HG03097 (cell line): ENCODE results near the gene CLSTN3.

Experiments used
- ATAC-seq: cut with Tn5 transposase; IDR thresholded peaks from one replicate; pipeline ENCODE4 v1.9.1; 2021; ENCODE audit not compliant: unreplicated experiment, low FRiP score

CLSTN3 gene

DNA sequence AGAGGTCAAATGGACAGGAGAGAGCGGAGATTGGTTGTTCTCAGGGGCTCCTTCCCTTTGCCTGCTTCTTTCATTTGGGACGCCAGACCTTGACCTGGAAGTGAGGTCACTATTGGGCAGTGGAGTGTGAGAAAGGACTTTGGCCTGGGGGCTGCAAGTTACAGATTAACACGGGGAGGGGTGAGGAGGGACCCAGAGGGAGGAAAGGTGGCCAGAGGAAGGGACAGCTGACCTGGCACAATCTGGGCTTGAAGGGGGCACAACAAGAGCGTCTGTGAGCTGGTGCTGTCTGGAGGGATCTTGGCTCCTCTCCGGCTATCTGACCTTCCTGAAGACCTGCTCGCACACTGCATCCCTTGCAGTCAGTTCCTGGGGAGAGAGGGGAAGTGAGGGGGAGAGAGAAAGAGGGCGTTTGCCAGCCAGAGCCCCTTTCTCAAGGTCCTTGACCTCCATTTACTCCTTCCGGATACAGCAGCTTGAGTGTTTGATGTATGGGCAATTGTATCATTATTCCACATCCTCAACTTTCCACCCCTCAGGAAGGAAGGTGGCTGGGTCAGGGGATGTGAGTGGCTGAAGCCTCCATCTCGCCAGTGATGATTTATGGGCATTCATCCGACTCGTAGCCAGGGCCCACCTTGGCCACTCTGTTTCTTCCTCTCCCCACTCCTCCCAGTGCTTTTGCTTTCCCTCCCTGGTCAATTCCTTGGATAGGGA, 6.2 kb upstream of the CLSTN3 start:
- no peak for ATAC-seq

DNA sequence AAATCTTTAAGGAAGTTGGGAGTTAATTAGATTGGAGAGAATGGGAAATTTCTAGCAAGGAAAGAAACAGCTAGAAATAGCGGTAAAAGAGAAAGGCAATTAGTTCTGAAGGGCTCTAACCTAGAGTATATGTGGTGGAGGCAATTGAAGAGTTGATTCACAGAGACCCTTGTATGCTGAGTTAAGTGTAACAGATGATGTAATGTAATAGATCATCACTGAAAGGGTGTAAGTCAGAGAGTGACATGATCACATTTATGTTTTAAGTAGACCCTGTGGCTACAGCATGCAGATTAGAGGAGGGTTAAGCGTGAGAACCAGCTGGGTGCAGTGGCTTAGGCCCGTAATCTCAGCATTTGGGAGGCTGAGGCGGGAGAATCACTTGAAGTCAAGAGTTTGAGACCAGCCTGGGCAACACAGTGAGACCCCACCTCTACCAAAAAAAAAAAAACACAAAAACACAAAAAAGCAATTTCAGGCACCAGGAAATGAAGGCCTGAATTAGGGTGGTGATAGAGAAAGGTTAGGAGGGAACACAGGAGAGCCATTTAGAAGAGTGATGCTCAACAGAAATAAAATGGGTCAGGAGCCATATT, 4.4 kb upstream of the CLSTN3 start:
- ATAC-seq = no peak

DNA sequence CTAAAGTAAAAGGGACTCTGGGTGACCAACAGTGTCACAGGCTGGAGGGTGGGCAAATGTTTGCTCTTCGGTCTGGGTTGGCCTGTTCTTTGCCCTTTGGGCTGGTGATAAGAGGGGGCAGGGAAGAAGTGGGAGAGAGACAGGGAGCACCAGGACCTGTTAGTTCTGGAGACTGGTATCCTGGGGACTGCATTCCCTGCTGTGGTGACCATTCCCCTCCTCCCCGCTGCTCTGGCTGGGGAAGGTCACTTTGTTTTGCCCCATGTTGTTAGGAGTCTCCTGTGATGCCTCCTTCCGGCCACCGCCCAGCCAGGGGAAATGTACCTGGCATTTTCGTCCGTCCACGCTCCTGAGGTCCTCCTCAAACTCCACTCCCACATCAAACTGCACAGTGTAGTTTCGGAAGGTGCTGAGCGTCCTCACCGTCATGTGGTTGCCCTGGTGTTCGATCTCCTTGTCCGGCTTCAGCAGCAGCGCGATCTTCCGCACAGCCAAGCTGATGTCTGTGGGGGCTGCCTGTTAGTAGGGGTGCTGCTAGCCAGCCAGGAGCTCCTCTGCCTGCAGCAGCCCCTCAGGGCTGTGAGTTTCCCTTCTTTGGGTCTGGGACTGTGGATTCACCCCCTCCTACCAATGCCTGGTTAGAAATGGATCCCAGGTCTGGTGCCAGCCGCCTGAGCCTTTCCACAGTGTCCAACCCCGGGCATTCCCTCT, 2.1 kb upstream of the CLSTN3 start:
- no peak for ATAC-seq

DNA sequence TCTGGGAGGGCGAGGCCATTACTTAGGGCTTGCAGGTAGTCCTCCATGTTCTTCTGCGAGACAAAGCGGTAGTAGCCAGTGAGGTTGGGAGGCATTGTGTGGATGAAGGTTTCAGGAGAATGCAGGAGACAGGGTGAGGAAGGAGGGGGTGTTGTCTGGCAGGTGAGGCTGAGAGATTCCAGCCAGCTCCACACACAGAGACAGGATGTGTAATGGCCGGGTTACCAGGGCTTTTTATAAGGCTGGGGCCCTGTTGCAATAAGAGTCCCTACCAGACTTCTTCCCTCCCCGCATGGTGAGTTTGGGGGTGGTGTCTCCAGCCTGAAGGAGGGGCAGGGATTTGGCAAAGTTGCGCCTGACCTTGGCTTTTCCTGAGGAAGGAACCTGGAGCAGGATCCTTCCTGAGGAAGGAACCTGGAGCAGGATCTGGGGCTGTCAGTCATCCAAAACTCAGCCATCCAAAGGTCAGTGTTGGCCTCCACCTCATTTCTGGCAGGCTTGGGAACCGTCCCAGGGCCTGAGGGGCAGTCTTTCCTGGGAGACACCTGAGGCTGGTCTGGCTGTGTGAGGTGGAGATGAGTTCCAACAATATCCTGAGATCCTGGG, 1.4 kb upstream of the CLSTN3 start, which contains the start of gene RBP5:
Gene RBP5 (minus strand): TSS at position 209 of the 606 bp plus-strand sequence. CDS start 114 bp downstream, at position 95.
- no peak for ATAC-seq

DNA sequence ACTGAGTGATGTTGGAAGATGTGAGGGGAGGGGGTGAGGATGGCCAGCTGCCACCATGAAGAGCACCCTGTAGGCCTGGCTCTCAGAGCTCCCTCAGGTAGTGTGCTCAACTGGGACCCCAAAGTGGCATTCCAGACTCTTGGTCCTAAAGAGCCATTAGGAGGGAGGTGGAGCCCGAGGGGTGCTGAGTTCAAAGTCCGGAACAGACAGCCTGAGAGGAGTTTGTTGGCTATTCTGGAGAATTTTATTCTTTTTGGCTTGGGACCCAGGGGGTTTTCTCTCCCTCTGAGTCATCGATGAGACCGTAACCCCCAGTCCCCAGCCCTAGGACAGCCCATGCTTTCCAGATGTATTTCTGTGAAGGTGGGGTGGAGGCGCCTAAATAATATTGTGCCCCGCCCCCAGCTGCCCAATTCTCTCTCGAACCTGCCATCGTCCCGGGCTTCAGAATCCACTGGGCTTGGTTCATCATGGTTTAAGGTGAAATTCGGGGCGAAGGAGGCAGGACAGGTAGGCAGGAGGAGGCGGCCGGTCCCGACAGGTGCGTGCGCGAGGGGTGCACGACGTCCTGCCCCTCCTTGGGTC, 792 bp upstream of the CLSTN3 start:
- ATAC-seq = no peak

DNA sequence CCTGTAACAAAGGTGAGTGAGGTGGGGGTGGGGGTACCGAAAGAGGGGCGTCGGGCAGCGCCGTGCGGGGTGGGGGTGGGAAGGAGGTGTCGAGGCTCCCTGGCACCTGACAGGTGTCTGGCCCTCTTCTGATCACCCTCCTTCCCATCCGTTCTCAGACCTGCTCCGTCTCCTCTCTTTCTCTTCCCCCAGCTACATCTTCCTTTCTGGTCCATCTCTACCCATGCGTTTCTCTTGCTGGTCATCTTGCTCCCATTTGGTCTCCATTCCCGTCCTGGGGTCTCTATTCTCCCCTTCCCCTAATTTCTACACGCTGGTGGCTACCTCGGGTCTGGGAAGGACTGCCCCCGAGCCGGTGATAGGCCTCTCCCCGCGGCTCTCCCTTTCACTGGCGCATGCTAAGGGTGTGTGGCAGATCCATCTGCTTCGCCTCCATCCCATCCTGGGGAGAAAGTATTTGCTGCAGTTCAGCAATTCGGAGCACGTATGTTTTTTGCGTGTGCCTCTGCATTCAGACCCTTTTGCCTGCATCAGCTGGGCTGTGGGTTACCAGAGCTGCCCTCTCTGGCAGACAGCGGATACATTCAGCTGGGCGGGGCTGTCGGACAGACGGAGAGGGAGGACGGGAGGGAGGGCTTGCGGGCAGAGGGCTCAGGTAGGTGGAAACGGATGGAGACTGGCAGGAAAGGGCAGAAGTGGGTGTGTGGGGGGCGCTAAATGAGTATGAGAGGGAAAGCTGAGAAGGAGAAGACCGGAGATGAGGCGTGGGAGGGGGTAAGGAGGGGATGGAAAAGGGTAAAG, 730 bp downstream of the CLSTN3 start:
- ATAC-seq = peak; percentile 7

DNA sequence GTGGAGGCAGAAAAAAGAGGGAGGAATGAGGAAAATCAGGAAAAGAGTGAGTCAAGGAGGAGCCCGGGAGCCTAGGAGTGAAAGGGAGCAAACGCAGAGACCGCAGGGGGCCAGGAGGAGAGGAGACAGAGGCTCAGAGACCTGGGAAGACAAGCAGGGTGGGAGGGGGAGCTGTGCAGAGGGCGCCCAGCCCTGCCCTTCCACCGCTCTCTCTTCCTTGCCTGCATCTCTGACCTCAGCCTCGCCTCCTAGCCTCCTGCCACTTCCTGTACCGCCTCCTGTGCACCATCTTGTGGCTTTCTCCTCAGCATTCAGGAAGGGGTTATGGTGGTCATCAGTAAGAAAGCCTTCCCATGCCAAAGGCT, 1.3 kb downstream of the CLSTN3 start:
- ATAC-seq = no peak

DNA sequence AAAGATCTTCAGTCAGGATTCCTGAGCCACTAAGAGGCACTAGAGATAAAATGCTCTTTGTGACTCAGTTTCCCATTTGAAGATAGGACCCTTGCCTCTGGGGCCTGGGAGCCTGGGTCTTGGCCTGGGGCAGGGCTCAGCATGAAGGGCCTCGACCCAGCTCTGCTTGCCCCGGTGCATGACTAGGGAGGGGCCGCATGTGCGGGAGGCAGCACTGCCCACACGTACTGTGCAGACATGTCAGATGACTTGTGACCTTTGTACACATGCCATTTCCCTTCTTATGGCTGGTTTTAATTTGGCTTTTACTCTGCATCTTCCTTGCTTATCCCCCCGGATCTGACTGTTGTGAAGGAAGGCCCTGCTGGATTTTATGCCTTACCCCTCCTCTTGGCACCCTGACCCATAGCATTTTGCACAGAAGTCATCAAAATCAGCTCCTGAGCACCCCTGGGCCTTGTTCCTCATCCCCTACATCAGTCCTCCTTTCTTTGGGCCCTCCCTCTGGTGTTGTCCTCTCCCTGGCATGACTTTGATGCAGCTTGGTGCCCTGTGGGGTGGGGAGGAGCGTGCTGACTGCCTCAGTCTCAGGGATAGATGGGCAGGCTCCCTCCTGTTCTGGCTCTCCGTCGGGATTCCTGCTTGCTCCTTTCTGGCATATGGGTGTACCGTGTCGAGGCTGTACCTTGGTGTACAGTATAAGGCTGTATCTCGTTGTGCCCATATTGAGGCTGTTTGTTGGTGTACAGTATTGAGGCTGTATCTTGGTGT, 4.4 kb downstream of the CLSTN3 start:
- no peak for ATAC-seq

DNA sequence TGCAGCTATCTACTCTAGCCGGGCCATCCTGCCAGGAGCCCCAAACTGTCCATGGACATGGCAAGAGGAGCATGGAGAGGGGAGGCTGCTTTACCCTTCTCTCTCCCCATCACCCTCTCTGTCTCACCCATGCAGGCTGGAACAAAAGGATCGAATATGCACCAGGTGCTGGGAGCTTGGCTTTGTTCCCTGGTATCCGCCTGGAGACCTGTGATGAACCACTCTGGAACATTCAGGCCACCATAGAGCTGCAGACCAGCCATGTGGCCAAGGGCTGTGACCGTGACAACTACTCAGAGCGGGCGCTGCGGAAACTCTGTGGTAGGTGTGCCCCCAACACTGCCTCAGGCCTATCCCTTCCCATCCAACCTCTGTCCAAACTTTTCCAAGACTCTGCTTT, 5.9 kb downstream of the CLSTN3 start:
- ATAC-seq = no peak

DNA sequence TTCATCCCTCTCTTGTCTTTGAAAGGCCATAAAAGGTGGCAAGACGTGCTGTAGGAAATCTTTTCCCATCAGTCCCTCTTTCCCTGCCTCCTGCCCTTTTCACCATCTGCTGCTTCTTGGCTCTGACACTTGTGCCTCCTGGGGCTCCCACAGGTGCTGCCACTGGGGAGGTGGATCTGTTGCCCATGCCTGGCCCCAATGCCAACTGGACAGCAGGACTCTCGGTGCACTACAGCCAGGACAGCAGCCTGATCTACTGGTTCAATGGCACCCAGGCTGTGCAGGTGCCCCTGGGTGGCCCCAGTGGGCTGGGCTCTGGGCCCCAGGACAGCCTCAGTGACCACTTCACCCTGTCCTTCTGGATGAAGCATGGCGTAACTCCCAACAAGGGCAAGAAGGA, 6.5 kb downstream of the CLSTN3 start:
- ATAC-seq = no peak

DNA sequence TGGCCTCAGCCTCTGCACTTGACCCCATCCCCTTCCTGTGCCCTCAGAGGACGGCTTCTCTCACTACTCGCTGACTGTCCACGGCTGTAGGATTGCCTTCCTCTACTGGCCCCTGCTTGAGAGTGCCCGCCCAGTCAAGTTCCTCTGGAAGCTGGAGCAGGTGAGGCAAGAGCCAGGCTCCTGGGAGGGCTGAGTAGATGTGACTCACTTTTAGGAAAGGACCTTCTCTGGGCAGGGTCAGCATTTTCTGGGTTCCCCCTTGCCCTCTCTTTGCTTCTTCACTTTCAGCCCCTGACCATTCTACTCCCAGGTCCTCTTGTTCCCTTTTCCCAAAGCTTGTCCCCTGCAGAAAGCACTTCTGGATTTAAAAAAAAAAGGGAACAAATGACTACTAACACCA, 7.7 kb downstream of the CLSTN3 start:
- no peak for ATAC-seq

DNA sequence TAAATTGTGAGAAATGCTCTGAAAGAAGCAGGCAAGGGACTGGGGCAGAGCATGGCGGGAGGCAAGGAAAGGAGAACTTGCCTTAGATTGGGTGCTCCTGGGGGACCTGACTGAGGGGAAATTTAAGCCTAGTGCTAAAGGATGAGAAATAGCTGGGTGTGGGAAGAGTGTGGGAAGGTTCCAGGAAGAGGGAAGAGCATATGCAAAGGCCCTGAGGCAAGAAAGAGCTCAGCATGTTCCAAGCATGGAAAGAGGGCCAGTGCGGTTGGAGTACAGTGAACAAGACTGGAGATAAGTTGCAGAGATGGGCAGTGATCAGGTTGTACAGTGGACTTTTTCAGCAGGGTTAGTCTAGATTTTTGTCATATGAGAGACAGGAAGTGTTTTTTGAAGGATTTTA, 9.0 kb downstream of the CLSTN3 start:
- no peak for ATAC-seq

DNA sequence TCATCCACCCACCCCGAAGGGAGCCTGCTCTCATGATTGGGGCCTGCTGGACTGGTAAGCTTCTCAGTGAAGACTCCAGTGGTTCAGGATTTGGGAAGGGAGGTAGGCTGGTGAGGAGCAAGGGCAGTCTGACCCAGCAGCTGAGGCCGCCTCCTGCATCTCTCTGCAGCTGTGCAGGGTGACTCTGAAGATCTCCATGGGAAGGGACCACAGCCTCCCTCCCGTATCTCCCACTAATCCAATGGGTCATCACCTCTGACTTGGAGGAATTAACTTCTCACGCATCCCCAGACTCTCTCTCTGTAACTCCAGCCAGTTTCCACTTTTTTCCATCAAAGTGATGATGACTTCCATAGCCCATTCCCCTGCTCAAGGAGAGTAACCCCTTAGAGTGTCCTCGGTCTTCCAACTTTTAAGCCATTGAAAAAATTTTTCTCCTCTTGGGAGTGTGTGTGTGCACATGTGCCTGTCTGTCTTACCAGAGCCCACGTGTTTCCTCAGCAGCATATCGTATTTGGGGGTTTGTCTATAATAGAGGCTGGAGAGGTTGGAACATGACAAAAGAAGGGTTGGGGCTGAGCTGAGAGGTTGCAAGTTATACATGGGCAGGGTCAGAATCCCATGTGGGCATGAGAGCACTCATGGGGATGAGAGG, 11.3 kb downstream of the CLSTN3 start:
- ATAC-seq = no peak

DNA sequence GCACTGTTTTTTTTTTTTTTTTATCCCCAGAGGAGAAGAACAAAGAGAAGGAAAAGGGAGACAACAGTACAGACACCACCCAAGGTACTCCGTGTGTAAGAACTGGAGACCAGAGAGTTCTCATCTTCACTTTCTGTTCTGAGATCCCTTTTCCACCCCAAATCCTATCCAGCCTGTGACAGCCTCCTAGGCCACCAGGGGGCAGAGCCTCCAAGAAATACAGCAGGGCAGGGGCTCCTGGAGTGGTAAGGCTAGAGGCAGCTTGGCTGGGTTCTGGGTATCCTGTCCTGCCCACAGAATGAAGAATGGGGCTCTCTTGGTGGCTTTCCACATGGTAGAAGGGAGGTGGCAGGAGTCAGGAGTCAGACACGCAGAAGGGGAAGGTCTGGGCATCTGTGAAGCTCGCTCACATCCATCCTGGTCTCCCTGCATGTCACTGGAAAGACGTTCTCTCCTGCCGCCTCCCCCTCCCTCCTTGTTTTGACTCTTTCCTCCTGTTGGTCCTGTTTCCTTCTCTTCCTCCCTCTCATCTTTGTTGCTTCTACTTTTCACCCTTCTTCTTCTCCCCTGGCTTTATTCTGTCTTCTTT, 12.0 kb downstream of the CLSTN3 start:
- no peak for ATAC-seq

DNA sequence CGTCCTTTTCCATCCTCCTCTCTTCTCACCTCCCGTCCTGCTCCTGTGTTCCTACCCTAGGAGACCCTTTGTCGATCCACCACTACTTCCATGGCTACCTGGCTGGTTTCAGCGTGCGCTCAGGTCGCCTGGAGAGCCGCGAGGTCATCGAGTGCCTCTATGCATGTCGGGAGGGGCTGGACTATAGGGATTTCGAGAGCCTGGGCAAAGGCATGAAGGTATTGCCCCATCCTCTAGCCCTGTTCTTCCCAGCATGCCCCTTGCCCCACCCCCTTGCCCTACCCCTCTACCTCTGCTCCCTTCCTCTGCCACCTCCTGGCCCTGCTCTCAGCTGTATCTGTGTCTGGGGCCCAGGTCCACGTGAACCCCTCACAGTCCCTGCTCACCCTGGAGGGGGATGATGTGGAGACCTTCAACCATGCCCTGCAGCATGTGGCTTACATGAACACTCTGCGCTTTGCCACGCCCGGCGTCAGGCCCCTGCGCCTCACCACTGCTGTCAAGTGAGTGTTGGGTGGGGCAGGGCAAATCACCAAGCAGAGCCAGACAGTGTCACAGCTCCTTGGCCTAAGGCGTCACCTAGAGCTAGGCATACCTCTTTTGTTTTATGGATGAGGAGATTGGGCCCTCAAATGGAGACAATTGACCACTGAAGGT, 12.8 kb downstream of the CLSTN3 start:
- no peak for ATAC-seq

DNA sequence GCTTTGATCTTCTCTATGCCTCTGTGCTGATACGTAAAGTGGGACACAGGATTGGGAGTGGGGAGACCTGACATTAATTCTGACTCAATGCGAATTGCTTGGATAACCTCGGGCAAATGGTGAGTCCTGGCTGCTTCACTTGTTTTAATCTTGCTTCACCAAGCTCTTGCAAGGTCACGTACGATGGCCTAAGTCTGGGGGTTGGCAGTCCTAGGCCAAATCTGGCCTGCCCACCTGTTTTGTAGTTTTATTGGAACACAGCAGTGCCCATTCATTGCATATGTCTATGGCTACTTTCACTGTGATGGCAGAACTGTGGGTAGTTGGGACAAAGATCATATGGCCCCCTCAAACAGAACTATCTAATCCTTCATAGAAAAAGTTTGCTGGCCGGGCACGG, 13.4 kb downstream of the CLSTN3 start:
- ATAC-seq = no peak

DNA sequence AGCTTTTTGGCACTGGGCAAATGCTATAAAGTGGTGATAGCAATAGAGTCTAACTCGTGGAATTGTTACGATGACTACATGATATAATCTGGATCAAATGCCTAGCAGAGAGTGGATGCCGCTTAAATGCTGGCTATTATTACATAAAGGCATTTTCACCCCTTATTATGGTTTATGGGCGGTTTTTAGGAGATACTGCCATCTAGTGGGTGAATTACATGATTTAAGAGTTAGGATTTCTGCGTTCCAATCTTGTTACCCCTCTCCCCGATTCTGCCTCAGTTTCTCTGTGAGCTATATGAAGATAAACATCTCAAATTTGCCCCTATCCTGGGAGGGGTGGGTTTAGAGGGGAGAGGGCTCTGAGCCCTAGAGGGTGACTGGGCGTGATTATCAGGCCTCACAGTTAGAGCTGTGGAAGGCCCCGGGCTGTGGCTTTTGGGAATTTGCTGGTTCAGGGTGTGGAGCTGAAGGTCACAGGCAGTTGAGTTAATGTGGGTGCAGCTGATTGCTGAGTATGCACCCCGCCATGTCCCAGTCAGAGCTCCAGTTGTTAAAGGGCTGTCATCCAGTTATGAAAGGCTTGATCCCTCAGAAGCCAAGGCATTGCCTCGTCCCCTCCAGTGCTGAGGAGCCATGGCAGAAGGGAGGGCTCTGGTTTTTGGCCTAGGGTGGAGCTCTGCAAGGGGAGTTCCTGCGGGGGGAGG, 14.4 kb downstream of the CLSTN3 start:
- no peak for ATAC-seq

DNA sequence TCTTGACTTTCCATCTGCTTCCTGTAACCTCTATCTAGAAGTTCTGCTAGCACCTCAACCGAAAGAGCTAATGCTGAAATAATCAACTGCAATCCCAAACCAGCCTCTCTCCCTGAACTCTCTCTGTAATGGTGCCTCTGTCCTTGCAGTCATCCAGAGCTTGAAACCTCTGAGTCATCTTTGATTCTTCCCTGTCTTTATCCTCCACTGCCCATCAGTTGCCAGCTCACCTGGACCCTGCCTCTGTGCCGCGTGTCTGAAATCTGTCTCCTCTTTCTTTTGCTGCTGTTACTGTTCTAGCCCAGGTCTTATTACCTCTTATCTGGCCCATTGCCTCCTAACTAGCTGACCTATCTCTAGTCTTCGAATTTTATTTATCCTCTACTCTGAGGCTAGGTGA, 15.5 kb downstream of the CLSTN3 start:
- no peak for ATAC-seq
